GM18873 (cell line): ENCODE measurements around the gene EIF5A.
"Not testable (repeated sequence)": the region's sequence is repeated elsewhere in the genome, so short reads cannot be mapped to it uniquely, and the experiment has no call there.

ENCODE experiments used
- ATAC-seq: cut with Tn5 transposase; IDR thresholded peaks from one replicate; pipeline ENCODE4 v1.9.1; 2021; ENCODE audit warnings: mild to moderate bottlenecking, moderate library complexity, moderate number of reproducible peaks; ENCODE audit not compliant: unreplicated experiment, low FRiP score

Gene EIF5A

DNA sequence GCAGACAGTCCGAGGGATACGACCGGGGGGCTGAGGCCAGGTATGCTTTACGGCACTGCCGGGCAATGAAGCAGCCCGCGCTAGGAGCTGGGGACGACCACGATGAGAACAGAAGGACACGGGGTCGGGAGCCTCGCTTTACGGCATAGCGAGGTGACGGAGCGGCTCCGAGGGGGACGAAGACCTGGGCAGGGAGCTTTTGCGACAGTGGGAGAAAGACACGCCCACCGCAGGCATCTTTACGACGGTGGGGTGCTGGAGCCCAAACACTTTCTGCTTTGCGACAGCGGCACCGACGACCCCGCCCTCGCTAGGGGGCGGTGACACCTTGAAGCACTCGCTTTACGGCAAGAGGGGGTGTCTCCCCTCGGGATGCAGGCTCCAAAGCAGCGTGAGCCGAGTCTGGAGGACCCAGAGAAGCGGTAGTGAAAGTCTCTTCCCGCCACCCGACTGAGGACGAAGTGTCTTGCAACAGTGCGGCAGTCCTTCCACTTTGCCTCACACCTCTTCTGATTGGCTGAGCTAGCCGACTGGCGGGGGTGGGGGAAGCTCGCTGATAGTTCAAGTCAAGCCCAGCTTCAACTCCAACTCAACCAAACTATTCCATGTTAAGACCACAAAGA is 22.1 kb downstream of the EIF5A start:
- peak; percentile 48 for ATAC-seq

DNA sequence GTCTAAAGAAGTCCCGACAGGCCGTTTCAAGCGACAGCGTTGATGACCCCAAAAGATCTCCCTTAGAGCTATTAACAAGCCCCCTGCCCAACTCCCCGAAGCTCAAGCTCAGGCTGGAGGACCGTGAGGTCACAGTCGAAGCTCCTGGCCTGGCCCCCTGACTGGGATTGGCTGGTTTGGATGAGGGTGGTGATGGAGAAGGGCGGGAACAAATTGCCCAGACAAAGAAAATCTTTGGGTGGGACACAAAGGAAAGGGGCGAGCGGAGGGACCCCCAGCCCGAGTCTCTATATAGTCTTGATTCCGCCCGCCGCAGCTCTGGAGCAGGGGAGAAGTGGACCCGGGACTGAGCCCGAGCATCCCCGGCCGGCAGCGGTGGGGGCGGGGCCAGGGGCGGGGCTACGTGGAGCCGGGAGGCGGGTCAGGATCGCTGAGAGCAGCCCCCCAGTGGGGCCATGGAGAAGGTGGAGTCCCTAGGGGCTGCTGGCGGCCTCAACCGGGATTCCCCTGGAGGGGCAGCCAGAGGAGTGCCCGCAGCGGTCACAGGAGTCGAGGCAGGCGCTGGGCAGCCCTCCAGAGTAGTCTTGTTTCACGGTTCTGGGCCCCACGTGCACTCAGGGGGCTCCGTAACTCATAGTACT is 22.7 kb downstream of the EIF5A start:
- peak; percentile 30 for ATAC-seq

DNA sequence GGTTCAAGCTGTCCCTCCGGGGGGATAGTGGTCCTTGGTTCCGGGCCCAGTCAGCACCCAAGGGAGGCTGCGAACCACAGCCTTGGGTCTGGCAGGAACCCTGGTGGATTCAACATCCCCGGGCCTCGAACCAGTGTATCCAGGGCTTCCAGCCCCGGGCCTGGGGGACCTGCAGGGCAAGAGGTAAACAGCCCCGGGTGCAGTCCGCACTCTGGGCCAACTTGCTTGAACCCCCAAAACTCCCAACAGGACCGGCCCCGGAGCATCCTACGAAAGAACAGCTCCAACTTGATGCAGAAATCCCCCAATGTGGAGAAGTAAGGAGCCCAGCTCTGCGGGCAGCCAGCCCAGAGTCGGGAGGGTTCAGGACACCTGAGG is 23.2 kb downstream of the EIF5A start:
- ATAC-seq = peak; percentile 0

DNA sequence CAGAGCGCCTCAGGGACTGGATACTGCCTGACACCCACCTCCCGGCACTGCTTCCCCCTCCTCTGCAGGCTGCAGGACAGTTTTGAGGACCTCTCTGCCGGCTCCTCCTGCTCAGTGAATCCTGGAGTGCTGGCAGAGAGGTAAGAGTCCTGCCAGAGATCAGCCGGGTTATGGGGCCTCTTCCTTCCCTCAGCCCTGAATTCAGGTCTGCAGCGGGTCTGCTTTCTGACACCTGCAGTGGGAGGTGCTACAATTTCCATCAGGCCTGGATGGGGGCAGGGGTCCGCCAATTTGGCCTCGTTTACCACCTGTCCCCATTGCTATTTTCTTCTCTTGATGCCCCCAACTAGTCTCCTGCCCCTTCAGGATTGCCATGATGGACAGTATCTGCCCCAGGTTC is 24.7 kb downstream of the EIF5A start:
- no peak for ATAC-seq

DNA sequence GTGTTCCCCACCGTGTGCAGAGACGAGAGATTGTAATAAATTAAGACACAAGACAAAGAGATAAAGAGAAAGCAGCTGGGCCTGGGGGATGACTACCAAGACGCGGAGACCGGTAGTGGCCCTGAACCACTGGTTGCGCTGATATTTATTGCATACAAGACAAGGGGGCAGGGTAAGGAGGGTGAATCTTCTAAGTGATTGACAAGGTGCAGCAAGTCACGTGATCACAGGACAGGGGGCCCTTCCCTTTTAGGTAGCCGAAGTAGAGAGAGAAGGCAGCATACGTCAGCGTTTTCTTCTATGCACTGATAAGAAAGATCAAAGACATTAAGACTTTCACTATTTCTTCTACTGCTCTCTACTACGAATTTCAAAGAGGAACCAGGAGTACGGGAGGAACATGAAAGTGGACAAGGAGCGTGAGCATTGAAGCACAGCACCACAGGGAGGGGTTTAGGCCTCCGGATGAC is 25.2 kb downstream of the EIF5A start:
- not testable (repeated sequence) for ATAC-seq

DNA sequence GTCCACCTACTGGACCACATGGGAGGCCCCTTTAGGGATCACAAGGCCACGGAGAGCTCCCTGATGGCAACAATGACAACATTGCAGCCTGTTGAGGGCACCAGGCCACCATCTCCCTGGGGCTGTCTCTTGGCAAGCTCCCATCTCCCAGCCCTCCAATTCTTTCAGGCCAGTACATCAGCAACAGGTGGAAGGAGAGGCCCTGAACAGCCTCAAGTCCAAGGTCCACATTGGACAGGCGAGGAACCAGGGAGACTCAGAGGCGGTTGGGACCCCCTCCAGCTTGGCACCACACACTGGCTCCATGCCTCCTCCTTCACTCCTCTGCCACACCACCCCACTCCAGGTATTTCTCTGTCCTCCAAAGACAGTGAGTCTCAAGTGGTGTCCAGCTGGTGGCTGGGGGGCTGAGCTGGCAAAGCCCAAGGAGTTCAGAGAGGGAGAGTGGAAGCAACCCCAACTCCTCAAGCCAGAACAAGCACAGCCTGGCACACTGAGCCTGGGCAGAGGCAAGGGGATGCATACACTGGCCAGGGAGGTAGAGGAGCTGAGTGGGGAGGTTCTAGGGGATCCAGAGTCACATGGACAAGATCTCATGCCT is 27.6 kb downstream of the EIF5A start:
- ATAC-seq = no peak

DNA sequence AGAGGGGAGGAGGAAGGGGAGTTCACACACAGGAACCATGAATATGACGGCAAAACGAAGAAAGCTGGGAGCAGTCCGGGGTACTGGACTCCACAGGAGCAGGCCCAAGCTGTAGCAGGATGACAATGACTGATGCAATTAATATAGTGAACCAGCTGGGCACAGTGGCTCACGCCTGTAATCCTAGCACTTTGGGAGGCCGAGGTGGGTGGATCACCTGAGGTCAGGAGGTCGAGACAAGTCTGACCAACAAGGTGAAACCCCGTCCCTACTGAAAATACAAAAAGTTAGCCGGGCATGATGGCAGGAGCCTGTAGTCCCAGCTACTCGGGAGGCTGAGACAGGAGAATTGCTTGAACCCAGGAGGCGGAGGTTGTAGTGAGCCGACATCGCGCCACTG is 28.3 kb downstream of the EIF5A start:
- not testable (repeated sequence) for ATAC-seq

DNA sequence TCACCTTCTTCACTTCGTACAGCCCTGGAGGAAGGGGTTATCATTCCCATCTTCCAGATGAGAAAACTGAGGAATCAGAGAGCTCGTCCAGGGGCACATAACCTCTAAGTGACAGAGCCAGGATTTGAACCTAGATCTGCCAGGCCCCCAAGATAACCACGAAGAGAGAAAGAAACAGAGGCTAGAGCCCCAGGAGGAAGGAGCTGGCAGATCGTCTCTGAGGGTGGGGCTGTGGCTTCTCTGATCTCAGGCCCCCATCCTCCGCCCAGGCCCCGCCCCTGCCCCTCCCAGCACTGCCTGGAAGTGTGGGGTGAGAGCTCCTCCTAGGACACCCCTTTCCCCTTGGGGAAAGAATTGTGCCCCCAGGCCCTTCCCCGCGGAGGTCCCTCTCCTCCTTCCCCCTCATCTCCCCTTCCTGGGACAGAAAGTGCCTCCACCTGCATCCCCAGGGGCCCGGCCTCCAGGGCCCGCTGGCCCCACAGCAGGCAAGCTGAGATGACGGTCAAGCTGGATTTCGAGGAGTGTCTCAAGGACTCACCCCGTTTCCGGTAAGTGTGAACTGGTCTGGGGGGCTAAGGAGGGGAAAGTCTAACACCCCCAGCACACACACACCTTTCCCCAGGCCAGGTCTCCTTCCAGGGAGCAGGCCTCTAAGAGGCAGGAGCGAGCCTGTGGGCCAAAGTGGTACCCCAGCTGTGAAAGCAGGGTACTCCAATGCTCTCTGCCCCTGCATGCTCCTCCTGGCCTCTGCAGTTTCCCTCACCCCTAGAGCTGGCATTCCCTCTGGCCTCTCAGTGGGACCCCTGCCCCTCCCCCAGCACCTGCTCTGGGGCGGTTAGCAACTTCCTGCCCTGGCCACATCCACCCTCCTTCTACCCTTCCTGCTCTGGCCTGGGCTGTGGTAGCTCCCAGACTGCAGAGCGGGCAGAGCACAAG is 29.1 kb downstream of the EIF5A start, which contains the start of gene ACAP1:
Gene ACAP1 (plus strand): TSS at position 290 of the 936 bp plus-strand sequence. CDS start 206 bp downstream, at position 496.
- ATAC-seq = no peak

DNA sequence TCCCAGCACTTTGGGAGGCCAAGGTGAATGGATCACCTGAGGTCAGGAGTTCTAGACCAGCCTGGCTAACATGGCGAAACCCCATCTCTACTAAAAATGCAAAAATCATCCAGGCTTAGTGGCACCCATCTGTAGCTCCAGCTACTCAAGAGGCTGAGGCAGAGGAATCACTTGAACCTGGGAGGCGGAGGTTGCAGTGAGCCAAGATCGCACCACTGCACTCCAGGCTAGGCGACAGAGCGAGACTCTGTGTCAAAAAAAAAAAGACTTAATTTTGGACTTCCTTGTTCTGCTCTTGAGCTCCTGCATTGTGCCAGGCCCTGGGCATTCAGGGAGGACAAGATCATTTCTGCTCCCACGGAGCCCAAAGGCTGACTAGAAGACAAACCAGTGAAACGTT is 30.2 kb downstream of the EIF5A start:
- ATAC-seq = not testable (repeated sequence)

DNA sequence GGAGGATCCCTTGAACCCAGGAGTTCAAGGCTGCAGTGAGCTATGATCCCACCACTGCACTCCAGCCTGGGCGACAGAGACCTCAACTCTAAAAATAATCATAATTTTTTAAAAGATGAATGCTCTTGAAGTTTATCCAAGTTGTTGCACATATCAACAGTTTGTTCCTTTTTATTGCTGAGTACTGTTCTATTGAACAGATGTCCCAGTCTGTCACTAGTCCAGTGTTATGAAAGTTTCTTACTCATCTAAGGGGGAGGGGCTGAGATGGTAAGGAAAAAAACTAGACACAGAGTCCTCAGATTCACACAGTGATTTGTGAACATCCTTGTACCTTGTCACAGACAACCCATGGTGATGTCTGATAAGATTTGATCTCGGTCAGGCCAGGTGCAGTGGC is 32.8 kb downstream of the EIF5A start:
- no peak for ATAC-seq

DNA sequence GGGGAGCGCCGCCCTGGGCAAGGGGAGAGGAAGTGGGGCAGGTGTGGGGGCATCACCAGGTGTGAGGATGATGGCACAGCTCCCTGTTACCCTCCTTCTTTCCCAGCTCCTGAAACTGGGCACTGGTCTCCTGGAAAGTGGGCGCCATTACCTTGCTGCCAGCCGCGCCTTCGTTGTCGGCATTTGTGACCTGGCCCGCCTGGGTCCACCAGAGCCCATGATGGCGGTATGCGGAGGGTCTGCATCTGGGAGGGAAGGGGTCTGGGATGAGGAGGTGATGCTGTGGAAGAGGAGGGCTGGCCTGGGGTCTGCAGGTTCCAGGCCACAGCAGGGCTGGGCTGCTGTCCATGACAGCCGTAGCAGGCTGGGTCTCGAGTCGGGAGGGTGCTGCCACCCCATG is 34.4 kb downstream of the EIF5A start:
- no peak for ATAC-seq

DNA sequence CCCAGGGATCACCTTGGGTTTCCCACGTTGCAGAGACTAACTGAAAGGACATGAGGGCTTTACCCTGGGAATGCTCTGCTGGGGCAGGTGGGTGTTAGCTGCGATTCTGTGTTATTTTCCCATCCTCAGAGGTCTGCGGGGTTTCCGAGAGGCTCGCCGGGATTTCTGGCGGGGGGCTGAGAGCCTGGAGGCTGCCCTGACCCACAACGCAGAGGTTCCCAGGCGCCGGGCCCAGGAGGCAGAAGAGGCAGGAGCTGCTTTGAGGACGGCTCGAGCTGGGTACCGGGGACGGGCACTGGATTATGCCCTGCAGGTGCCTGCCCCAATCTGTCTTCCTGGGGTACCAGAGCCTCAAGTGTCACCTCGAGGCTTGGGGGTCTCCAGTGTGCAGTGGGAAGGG is 35.8 kb downstream of the EIF5A start:
- ATAC-seq = no peak

DNA sequence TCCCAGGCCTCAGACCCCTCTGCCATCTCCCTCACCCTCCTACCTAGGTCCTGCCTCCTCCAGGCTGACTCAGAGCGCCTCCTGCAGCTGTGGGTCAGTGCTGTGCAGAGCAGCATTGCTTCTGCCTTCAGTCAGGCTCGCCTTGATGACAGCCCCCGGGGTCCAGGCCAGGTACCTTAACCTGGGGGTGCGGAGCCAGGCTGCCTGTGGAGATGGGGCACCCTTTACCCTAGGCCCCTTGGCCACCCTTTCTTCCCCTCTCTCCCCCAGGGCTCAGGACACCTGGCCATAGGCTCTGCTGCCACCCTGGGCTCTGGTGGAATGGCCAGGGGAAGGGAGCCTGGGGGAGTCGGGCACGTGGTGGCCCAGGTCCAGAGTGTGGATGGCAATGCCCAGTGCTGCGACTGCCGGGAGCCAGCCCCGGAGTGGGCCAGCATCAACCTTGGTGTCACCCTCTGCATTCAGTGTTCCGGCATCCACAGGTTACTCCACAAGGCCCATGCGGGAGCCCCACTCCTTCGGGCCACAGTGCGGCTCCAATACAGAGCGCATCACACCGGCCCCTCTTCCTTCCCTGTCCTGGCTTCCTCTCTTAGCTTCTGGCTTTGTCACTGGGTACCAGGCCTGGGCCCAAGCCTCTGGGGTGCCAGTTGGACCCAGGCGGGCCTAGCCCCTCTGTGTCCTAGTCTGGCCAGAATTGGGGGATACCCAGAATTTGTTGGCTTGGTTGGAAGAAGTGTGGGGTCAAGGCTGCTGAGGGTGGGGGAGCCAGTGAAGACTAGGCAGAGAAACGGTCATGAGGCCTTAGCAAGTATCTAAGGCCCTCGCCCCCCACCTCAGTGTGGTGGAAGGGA is 39.6 kb downstream of the EIF5A start:
- ATAC-seq = no peak

DNA sequence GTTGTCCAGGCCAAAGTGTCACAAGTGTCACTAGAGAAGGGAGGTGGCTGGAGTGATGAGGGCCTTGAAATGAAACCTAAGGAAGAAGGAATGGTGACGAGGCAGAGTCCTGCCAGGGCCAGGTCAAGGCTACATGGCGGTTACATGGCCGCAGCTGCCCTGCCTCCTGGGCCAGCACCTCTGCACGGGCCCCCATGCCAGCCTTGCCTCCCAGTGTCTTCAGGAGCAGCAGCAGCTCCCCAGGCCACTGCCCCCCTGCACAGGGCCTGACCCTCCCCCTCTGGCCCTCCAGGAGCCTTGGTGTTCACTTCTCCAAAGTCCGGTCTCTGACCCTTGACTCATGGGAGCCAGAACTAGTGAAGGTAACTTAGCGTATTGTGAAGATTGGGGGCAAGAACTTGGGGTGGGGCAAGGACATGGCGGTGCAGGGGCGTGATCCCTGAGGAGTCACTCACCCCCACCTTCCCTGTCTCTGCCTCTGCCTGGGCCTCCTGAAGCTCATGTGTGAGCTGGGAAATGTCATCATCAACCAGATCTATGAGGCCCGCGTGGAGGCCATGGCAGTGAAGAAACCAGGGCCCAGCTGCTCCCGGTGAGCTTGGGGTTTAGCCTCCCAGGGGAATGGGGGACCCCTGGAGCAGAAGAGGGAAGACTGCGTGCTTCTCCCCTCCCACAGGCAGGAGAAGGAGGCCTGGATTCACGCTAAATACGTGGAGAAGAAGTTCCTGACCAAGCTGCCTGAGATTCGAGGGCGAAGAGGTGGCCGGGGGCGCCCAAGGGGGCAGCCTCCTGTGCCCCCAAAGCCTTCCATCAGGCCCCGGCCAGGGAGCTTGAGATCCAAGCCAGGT is 40.4 kb downstream of the EIF5A start:
- no peak for ATAC-seq

DNA sequence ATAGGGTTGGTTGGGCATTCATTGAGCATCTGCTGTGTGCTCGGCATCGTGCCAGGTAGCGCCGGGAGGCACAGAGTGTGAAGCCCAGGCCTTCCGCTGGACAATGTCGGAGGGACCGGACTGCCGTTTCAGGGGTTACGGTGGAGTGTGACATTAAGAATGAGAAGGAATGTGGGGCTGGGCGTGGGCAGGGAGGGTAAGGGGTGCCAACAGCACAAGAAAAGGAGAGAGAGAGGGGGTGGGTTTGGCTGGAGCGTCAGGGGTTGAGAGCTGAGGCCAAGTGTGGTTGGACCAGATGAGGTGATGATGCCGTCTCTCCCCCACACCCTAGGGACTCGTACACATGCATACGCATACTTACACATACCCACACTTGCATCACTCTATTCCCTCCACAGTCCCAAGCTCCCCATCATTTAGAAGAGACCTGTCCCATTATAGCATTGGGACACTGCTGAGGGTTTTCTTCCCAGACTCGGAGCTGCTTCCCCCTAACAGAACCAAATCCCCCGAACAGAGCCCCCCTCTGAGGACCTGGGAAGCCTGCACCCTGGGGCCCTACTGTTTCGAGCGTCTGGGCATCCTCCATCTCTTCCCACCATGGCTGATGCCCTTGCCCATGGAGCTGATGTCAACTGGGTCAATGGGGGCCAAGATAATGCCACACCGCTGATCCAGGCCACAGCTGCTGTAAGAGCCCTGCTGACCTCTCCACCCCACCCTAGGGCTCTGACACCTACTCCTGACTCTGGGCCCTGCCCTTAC is 41.2 kb downstream of the EIF5A start:
- no peak for ATAC-seq

DNA sequence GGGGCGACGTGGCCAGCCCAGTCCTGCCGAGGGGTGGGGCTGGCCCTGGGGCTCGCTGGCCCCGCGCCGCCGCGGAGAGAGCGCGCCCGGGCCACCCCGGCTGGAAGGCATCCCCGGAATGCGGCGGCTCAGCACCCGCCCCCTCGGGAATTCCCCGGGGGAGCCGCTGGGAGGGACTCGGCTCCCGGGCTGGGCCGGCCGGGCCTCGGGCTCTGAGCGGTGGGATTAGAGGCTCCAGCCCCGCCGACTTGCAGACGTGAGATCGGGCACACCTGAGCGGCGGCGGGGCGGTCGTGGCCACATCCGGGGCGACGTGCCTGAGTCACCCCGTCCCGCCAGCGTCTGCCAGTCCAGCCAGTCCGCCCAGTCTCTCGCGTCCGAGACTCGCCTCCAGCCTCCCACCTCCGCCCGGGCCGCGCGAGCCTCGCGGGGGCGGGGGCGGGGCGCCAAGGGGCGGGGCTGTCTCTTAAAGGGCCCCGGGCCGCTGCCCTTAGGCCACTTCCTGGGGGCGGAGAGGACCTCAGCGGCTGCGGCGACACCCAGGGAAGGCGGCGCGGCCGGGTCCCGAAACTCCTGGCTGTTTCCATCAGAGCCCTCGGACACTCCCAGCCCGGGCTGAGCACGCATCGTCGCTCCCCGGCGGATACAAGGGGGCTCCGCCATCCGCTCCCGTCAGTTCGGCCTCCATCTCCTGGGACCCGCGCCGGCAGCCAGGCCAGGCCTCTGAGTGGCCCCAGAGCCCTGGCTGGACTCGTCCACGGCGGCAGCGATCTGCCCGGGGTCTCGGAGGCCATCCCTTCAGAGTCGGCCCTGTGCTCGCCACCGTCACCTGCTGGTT is 44.5 kb downstream of the EIF5A start, which contains the start of gene KCTD11:
Gene KCTD11 (plus strand): TSS at position 498 of the 838 bp plus-strand sequence.
- peak; percentile 50 for ATAC-seq

DNA sequence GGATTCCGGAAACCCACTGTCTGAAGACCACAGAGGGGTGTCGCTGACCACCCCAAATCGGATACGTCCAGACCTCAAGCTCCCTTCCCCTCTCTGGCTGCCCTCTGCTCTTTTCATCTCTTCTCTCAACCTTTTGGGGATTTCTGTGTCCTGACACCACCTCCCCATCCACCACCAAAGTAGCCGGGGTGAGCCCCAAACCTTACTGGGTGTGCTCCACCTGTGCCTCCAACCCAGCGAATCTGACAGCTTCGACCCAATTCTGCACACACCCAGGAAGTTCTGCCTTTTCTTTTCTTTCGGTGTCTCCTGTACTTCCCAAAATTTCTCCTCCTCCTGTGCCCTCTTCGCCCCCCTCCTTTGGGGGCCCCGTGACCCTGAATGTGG is 45.1 kb downstream of the EIF5A start:
- ATAC-seq = no peak
